Neural progenitor cell (in vitro differentiated cells): ENCODE data around the gene GRIN3B. TPM values are rescaled to one million over a fixed set of nuclear protein-coding genes. Genes with fewer than 3 reads are reported as not detected.
A peak's percentile ranks its signal among the peaks of the same experiment; 100 is the strongest.

Source experiments
- DNase-seq: peaks from one replicate; pipeline ENCODE4 v3.0.0-alpha.2; 2016; ENCODE audit warnings: low spot score
- H2AFZ ChIP-seq: fragments of 200-600 bp; sonication (generic); replicated peaks from 2 replicates; pipeline ENCODE4 v1.6.1; 2016; ENCODE audit warnings: antibody characterized with exemption
- H3F3A ChIP-seq: fragments of 200-600 bp; sonication (generic); 2 replicates; pipeline ENCODE4 v1.6.1; 2016; ENCODE audit warnings: antibody characterized with exemption, low read depth
- H3K27ac ChIP-seq: fragments of 200-600 bp; sonication (generic); 2 replicates; pipeline ENCODE4 v1.5.1; 2016; ENCODE audit warnings: mild to moderate bottlenecking
- H3K27me3 ChIP-seq: fragments of 200-600 bp; sonication (generic); 2 replicates; pipeline ENCODE4 v1.6.1; 2016; ENCODE audit warnings: mild to moderate bottlenecking, moderate library complexity
- H3K36me3 ChIP-seq: fragments of 200-600 bp; sonication (generic); 2 replicates; pipeline ENCODE4 v1.5.1; 2016
- H3K4me1 ChIP-seq: fragments of 200-600 bp; sonication (generic); 2 replicates; pipeline ENCODE4 v1.6.1; 2016; ENCODE audit warnings: mixed run types
- H3K4me2 ChIP-seq: fragments of 200-600 bp; sonication (generic); 2 replicates; pipeline ENCODE4 v1.6.1; 2016
- H3K4me3 ChIP-seq: fragments of 200-600 bp; sonication (generic); 2 replicates; pipeline ENCODE4 v1.5.1; 2016
- H3K79me2 ChIP-seq: fragments of 200-600 bp; sonication (generic); 2 replicates; pipeline ENCODE4 v1.6.1; 2016; ENCODE audit warnings: low read depth
- H3K9ac ChIP-seq: fragments of 200-600 bp; sonication (generic); 2 replicates; pipeline ENCODE4 v1.6.1; 2016
- H3K9me3 ChIP-seq: fragments of 200-600 bp; sonication (generic); 2 replicates; pipeline ENCODE4 v1.5.1; 2016; ENCODE audit warnings: low read depth
- H4K20me1 ChIP-seq: fragments of 200-600 bp; sonication (generic); 2 replicates; pipeline ENCODE4 v1.6.1; 2016; ENCODE audit warnings: low read depth
- H3K27ac Mint-ChIP-seq: 3 replicates; pipeline ENCODE4 v1.8.0; 2021; ENCODE audit warnings: mixed read lengths
- H3K27me3 Mint-ChIP-seq: 2 replicates; pipeline ENCODE4 v1.8.0; 2022; ENCODE audit warnings: low read depth, mild to moderate bottlenecking, inconsistent platforms, moderate library complexity, mixed read lengths; ENCODE audit not compliant: insufficient read depth
- H3K36me3 Mint-ChIP-seq: 3 replicates; pipeline ENCODE4 v1.8.0; 2021; ENCODE audit warnings: mixed read lengths
- H3K4me1 Mint-ChIP-seq: 3 replicates; pipeline ENCODE4 v1.8.0; 2021; ENCODE audit warnings: mixed read lengths
- H3K4me3 Mint-ChIP-seq: 3 replicates; pipeline ENCODE4 v1.8.0; 2021; ENCODE audit warnings: mild to moderate bottlenecking, moderate library complexity, mixed read lengths
- H3K9me3 Mint-ChIP-seq: 3 replicates; pipeline ENCODE4 v1.8.0; 2020; ENCODE audit warnings: mixed read lengths
- CTCF ChIP-seq: fragments of 200-600 bp; sonication (generic); IDR thresholded peaks from 2 replicates; pipeline ENCODE4 v1.5.1; 2017; ENCODE audit warnings: antibody characterized with exemption, mild to moderate bottlenecking
- EZH2 ChIP-seq: fragments of 200-600 bp; sonication (generic); IDR thresholded peaks from 2 replicates; pipeline ENCODE4 v1.6.1; 2017; ENCODE audit warnings: antibody characterized with exemption, mild to moderate bottlenecking, moderate library complexity
- EZH2phosphoT487 ChIP-seq: fragments of 200-600 bp; sonication (generic); IDR thresholded peaks from 2 replicates; pipeline ENCODE4 v1.6.1; 2017; ENCODE audit warnings: antibody characterized with exemption
- total RNA-seq: library from RNA; depleted of rRNA; stranded (reverse); fragments of >200 nt; gene quantifications from 2 replicates; pipeline ENCODE4 v1.2.3, GENCODE V29; 2015; ENCODE audit warnings: low replicate concordance

The GRIN3B gene
- total RNA-seq, 1 donor from 2014 or later, result 5.9 TPM

- peaks cover 40% of the 10 kb centered on the region for H3F3A ChIP-seq
- no peaks in the 10 kb centered on the region for H3K9me3 ChIP-seq
- H3K36me3 ChIP-seq, result no peaks in the 10 kb centered on the region
- peak overlapping the region; percentile 79 for H3K4me2 ChIP-seq
- peak overlapping the region; percentile 55 for H3K4me3 ChIP-seq
- H3K4me1 Mint-ChIP-seq, result peaks cover 27% of the 10 kb centered on the region
- no peak overlapping the region for H3K9ac ChIP-seq
- peaks cover 40% of the 10 kb centered on the region for H4K20me1 ChIP-seq
- peaks cover 8% of the 10 kb centered on the region for H3K36me3 Mint-ChIP-seq
- H3K4me1 ChIP-seq, result peaks cover 8% of the 10 kb centered on the region
- H3K27ac ChIP-seq, result no peak overlapping the region
- H3K27me3 Mint-ChIP-seq, result peaks cover 10% of the 10 kb centered on the region
- H3K79me2 ChIP-seq, result no peaks in the 10 kb centered on the region
- no peaks in the 10 kb centered on the region for H3K9me3 Mint-ChIP-seq
- H2AFZ ChIP-seq, result no peak overlapping the region
- TF ChIP-seq EZH2 (no peak), EZH2phosphoT487 (no peak), CTCF (no peak)
- H3K27me3 ChIP-seq, result no peaks in the 10 kb centered on the region
- H3K27ac Mint-ChIP-seq, result no peak overlapping the region
- DNase-seq, result no peak
- H3K4me3 Mint-ChIP-seq, result peak overlapping the region; percentile 93
Measured at GRCh38 chr19:1041272-1041834, 41.1 kb downstream of the GRIN3B start.

GRCh38 chr19:1041835-1042685, 41.8 kb downstream of the GRIN3B start:
- no peak overlapping the region for H2AFZ ChIP-seq
- H4K20me1 ChIP-seq, result peaks cover 38% of the 10 kb centered on the region
- H3K9me3 ChIP-seq, result no peaks in the 10 kb centered on the region
- Mint-ChIP-seq H3K4me1 (peaks cover 27% of the 10 kb centered on the region), H3K9me3 (no peaks in the 10 kb centered on the region), H3K4me3 (peak overlapping the region; percentile 64), H3K27me3 (peaks cover 10% of the 10 kb centered on the region), H3K36me3 (peaks cover 6% of the 10 kb centered on the region), H3K27ac (peak overlapping the region; percentile 50)
- H3K79me2 ChIP-seq, result no peaks in the 10 kb centered on the region
- H3F3A ChIP-seq, result peaks cover 36% of the 10 kb centered on the region
- TF ChIP-seq EZH2phosphoT487 (no peak), CTCF (no peak), EZH2 (no peak)
- H3K27ac ChIP-seq, result no peak overlapping the region
- H3K4me2 ChIP-seq, result no peak overlapping the region
- H3K27me3 ChIP-seq, result no peaks in the 10 kb centered on the region
- H3K4me1 ChIP-seq, result peaks cover 8% of the 10 kb centered on the region
- H3K36me3 ChIP-seq, result no peaks in the 10 kb centered on the region
- H3K9ac ChIP-seq, result no peak overlapping the region
- DNase-seq, result no peak
- no peak overlapping the region for H3K4me3 ChIP-seq

- H3K9me3 Mint-ChIP-seq, result no peaks in the 10 kb centered on the region
- peaks cover 27% of the 10 kb centered on the region for H3K4me1 Mint-ChIP-seq
- DNase-seq, result no peak
Measured at GRCh38 chr19:1042689-1043511, 42.7 kb downstream of the GRIN3B start.

More at GRCh38 chr19:1042689-1043511, 42.7 kb downstream of the GRIN3B start:
- H3F3A ChIP-seq, result peaks cover 30% of the 10 kb centered on the region
- peaks cover 32% of the 10 kb centered on the region for H4K20me1 ChIP-seq
- Mint-ChIP-seq H3K4me3 (peak overlapping the region; percentile 64), H3K27me3 (peaks cover 10% of the 10 kb centered on the region), H3K27ac (peak overlapping the region; percentile 50), H3K36me3 (peaks cover 2% of the 10 kb centered on the region)
- no peaks in the 10 kb centered on the region for H3K36me3 ChIP-seq
- no peak overlapping the region for H3K4me3 ChIP-seq
- no peaks in the 10 kb centered on the region for H3K27me3 ChIP-seq
- H3K27ac ChIP-seq, result no peak overlapping the region
- TF ChIP-seq EZH2phosphoT487 (no peak), CTCF (no peak), EZH2 (no peak)
- H3K4me2 ChIP-seq, result no peak overlapping the region
- no peak overlapping the region for H2AFZ ChIP-seq
- no peaks in the 10 kb centered on the region for H3K79me2 ChIP-seq
- no peak overlapping the region for H3K9ac ChIP-seq
- no peaks in the 10 kb centered on the region for H3K9me3 ChIP-seq
- H3K4me1 ChIP-seq, result peaks cover 8% of the 10 kb centered on the region
